Transverse colon (tissue), 4 donors: ENCODE measurements around the gene FYCO1.

Experiments used
- CTCF ChIP-seq, 5 experiments: fragments of 200-600 bp in 3 of 5; fragments of 450-650 bp in 2 of 5; sonication (generic) in 3 of 5; IDR thresholded peaks; 1 replicate in 2 of 5; 2 replicates in 3 of 5; pipeline ENCODE4 v1.5.1; 2016 to 2017; ENCODE audit warnings: antibody characterized with exemption in 5 of 5, inconsistent platforms in 3 of 5, mild to moderate bottlenecking in 2 of 5, moderate library complexity in 1 of 5
- POLR2AphosphoS5 ChIP-seq, 3 donors: sonication (generic); formaldehyde crosslinking; IDR thresholded peaks; one replicate each; pipeline ENCODE4 v1.6.1; 2016; ENCODE audit warnings: antibody characterized with exemption in 3 of 3

GRCh38 chr3:46022909-46023785 is 27.5 kb upstream of the FYCO1 start:
- TF ChIP-seq CTCF (IDR thresholded peaks at IDR 0.05) (no peak), POLR2AphosphoS5 (IDR thresholded peaks at IDR 0.05) (no peak)
